Measurements from ENCODE around the gene AMDHD2.

Gene AMDHD2

DNA sequence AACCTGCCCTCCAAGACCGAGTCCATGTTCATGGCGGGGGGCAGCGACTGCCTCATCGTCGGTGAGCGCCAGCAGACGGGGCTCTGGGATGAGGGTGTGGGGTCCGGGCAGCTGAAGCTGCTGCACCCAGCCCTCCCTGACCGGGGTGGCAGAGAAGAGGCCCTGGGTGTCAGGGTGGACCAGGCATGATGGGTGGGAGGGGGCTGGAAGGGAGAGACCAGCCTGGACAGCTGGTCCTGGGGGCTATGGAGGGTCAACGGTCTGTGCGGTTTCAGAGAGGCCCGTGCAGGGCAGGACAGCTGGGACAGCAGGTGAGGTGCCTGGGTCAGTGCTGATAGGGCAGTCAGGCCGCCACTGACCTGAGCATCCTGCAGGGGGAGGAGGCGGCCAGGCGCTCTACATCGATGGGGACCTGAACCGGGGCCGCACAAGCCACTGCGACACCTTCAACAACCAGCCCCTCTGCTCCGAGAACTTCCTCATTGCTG, 19.7 kb upstream of the AMDHD2 start:
- DNase-seq: no peak

DNA sequence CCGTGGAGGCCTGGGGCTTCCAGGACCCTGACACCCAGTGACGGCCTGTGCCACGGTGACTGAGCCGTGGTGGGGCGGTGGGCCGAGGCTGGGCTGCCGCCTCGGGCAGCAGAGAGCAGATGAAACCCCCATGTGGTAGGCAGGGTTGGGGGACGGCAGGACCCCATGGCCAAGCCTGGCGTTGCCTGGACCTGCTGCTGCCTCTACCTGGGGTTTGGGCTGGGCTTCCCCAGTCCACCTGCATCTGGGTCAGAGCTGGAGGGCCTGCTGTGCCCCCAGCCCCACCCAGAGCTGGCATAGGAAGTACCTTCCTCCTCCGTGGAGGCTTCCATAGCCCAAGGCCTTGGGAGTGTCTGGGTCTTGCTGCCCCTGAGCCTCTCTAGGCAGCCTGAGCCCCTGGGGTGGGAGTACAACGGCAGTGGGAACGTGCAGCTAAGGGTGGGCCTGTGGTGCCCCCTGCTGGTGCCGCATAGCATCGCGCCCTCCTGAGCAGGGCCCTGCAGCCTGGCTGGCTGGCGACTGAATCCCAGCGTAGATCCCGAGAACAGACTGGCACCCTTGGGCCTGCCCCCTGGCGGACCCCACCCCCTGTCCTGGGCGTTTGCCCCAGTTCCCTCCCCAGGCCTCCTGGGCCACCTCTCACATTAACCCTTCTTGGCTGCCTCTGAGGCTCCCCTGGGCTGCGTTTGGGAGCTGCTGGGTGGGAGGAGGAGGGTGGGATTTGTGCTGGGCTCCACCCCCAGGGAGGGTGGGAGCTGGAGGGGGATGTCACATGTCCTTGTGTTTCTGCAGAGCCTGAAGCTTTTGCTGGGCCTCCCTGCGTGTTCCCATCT, 19.0 kb upstream of the AMDHD2 start:
- peak; percentile 78 for DNase-seq

DNA sequence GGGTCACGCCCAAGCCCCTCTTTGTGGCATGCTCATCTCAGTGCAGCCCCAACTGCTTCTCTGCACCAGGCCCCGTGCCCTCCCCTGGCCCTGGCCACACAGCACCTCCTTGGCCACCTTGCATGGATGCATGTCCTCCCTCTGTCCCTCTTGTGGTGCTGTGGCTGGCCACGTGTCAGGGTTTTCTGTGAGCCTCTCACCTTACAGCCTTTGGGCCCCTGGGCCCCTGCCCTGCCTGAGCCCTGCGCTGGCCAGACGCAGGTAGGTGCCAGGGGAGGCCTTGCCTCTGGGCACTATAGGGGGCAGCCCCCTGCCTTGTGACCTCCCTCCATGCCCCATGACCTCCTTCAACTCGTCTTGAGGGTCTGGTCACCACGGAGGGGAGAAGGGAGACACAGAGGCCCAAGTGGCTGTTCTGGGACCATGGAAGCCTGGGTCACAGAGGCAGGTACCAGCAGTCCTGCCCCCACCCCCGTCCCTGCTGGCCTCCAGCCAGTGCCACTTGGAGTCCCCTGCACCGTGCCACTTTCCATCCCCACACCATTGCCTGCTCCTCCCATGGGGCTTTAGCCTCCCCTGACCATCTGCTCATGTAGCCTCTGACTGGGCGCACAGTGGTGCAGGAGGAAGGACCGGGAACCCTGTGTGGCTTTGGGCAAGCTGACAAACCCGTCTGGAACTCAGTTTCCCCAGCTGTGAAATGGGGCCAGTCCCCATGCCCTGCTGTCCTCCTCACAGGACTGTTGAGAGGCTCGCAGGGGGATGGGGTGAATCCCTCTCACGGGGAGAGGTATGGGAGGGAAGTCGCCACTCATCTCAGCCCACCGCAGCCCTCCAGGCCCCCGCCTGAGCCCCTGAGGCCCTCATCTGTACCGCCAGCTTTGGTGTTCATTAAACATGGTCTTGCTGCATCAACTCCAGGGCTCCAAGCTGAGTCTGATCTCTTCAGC, 17.9 kb upstream of the AMDHD2 start:
- DNase-seq: no peak

DNA sequence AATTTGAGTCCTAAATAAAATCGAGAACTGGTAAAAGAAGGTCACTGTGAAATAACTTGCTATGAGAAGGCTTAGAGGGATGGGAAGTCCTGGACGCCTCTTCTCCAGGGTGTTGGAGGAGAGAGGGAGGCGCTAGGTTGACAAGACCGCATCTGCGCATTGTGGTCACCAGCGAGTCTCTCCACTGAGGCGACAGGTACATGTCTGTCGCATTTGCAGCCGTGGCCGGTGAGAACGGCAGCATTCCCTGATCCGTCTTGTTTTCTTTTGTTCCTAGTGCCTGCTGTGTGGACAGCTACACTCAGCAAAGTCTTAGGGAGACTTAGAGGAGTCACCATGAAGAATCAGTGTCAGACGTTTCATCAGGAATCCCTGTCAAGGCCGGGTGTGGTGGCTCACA, 14.5 kb upstream of the AMDHD2 start:
- no peak for DNase-seq

DNA sequence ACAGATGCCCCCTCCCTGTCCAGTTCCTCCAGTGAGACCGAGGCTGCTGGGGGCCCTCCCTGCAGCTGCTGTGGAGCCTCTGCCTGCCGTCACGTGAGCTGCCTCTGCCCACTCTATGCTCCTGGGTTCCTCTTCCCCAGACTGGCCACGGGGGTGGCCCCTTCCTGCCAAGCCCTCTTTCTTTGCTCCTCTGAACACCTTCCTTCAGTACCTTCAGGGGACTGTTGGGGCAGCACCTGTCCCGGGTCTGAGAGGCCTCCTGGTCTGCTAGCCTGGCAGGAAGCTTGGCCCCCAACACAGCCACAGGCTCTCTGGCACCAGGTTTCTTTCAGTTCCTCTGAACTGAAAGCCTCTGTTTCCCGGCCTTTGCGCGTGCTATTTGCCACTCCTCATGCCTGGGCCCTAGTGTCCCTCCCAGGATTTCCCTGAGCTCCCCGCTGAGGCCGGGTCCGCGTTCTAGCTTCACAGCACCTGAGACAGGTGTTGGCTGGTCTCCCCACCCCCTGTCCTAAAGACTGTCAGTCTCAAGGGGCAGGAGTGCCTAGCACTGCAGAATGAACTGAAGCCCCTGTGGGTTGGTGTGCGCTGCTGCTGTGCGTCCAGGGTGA, 13.0 kb upstream of the AMDHD2 start:
- no peak for DNase-seq

DNA sequence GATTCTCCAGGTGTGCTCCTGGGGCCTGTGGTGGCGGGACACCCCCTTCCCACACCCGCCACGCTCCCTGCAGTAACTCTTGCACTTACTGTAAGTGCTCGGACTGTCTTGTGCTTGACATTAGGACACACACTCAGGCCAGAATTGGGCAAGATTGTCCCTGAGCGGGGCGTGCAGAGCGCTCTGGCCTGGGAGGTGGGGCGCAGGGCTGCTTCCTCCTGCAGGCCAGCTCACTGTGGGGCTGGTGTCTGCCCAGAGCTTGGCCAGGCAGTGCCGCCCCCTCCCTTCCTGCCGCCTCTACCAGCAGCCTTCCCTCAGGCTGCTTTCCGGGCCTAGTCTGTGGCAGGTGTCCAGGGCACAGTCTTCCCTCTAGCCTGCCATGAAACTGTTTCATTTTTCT, 12.5 kb upstream of the AMDHD2 start:
- DNase-seq: no peak

DNA sequence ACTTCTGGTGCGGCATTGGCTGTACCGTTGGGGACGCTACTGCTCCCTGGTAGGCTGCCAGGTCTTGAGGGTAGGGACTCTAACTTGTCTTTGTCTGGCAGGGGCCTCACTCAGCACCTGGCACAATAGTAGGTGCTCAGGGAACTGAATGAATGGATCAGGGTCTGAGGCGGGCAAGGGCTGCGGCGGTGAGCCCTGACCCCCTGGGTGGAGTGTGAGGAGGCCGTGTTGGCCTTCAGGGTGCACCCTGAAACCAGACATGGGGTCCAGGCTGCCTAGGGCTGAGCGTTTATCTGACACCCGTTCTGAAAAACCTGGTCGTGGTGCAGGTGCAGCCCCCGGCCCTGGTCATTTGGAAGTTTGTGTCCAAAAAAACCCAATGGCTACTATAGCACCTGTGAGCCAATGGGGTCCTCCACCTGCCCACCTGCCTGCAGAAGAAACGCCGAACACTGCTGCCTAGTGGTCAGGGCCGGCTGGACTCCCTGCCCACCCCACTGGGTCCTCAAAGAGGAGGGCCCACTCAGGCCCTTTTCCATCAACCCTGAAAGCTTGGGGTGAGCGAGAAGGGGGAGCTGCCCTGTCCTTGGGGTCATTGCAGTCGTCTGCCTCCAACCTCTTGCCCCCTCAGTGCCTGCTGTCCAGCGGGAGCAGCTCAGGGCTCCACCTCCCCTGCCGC, 11.3 kb upstream of the AMDHD2 start:
- DNase-seq: no peak

DNA sequence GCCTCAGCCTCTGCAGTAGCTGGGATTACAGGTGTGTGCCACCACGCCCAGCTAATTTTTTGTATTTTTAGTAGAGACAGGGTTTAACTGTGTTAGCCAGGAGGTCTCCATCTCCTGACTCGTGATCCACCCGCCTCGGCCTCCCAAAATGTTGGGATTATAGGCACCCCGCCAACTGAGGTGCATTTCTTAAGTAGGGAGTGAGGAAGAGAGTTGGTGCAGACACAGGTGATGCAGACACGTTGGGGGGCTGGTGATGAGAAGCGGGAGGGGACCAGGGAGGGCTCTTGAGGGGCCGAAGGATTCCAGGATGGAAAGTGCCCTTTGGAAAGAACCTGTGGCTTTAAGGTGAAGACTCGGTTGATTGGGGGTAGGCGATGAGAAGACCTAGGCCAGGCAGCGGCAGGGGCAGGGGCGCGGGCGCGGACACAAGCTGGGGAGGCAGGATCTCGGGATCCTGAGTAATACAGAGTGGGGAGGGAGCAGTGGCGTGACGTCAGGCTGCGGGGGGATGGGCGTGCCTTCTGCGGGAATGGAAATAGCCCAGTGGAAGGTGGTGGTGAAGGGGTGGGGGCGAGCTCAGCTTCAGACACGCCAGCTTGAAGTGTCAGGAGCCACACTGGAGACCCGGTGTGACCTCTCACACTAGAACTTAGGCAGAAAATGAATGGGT, 8.9 kb upstream of the AMDHD2 start:
- no peak for DNase-seq

DNA sequence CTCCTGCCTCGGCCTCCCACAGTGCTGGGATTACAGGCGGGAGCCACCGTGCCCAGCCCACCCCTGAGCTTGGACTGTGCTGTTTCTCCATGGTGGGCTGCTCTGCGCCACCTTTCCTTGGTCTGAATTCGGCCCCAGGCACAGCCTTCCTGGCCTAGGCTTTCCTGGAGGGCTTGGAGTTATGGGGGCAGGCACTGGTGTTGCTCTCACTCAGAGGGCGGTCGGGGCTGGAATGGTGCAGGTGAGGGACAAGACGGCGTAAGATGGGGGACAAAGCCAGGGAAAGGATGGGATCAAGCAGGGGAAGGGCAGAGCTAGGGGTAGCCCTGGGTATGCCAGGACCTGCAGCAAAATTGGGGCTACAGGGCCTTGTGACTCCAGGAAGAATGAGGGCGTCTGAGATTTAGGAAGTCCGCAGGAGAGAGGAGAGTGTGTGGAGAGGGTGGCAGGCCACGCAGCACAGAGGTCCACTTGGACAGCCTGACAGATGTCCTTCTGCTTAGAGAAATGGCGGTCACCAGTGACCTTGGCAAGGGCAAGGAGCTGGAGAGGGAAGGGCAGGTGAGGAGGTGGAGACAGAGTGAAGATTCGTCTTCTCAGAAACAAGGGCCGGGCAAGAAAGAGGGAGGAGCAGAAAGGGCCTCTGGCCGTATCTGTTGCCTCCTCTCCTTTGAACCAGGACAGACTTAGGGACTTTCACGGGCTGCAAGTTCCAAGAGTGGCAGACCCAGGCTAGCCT, 8.0 kb upstream of the AMDHD2 start:
- DNase-seq: no peak

DNA sequence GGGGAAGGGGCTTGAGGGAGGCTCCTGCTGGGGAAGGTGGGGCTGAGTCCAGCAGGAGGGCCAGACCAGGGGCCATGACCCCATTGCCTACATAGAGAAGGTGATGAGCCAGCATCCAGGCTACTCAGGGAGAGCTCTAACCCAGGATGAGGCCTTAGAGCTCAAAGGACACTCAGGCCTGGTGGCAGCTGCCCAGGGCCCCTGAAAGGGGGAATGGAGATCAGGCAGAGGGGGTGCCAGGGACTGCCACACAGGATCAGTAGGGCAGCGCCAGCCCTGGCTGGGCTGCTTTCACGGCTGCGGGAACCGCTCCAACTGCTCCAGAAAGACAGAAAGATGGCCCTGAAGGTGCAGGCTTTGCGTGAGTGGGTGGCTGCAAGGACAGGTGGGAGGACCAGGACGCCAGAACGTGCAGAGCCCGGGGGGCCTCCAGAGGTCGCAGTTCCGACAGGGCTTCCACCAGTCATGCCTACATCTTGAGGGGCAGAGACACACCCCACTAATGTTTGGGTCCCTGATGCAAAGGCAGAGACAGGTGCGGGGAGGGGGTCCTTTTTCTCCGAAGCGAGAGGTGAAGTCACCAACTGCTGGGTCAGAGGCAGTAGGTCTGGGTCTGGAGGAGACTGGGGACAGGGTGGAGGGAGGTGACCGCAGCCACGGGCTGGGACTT, 7.3 kb upstream of the AMDHD2 start:
- DNase-seq: no peak

DNA sequence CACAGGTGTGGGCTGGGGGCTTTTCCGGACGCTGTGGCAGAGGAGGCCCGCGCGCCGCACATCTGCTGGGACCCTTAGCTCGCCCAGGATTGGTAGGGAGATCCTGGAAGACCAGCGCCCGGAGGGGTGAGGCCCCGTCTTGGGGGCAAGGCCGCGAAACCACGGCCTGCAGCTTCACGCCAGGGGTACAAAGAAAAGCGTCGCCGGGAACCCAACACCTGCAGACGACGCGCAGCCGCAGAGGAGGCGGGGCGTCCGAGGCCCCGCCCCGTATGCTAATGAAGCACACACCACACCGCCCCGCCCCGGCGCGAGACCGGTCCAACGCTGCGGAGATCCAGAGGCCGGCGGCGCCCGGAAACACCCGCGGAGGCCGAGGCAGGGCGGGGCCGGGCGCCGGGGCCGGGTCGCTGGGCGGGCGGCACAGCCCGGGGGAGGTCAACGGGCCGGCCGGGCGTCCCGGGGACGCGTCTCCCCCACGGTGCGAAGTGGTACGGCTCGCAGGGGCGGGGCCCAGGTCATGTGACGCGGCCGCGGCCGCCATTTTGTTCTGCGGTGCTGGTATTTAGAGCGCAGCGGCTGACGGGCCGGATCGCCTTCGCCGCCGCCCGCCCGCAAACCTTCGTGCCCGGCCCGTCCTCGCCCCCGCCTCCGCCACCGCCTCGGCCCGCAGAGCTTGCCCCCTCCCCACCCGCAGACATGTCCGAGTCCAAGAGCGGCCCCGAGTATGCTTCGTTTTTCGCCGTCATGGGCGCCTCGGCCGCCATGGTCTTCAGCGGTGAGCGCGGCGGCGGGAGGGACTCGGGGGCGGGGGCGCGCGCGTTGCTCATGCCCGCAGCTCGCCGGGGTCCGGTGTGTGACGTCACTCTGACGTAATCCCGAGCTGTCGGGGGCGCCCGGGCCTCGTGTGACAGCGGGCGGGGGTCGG, 6.5 kb upstream of the AMDHD2 start, which contains the start of gene ATP6V0C:
ATP6V0C (plus strand) TSS at position 548 of the 928 bp plus-strand sequence; CDS start at position 700, 152 bp downstream.
- DNase-seq: peak; percentile 88

DNA sequence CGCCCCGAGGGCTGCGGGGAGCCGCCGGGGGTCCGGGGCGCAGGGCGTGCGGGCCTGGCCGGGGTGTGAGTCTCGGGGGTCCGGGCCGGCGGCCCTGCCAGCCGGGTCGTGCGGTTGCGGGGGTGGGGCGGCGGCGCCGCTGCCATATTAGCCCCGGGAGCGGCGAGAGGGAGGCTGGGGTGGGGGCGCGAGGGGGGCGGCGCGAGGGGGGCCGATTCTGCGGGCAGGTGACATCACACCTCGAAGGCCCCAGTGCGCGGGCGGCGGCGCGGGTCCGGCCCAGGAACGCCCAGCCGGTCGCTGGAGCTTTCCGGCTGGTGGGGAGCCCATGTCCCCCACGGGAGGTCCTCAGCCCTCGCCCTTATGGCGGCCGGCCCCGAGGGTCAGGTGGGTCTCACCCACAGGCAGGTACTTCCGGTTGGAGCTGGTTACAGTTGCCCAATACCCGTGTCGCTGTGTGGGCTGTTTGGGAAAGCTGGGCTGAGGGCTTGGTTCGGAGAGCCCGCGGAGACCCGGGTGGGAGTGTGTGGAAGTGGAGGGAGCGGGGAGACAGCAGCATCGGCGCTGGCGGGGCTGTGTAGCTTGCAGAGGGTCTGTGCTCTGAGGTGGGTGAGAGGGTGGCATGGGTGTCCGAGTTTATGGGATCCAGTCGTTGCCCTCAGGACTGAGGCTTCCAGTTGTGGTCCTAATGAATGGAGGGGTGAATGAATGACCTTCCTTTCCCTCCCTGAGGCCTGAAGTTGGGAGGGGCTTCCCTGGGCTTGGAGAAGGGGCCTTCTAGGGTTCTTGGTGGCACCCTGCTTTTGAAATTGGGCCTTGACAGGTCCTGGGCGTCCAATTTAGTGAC, 5.6 kb upstream of the AMDHD2 start:
- peak; percentile 26 for DNase-seq

DNA sequence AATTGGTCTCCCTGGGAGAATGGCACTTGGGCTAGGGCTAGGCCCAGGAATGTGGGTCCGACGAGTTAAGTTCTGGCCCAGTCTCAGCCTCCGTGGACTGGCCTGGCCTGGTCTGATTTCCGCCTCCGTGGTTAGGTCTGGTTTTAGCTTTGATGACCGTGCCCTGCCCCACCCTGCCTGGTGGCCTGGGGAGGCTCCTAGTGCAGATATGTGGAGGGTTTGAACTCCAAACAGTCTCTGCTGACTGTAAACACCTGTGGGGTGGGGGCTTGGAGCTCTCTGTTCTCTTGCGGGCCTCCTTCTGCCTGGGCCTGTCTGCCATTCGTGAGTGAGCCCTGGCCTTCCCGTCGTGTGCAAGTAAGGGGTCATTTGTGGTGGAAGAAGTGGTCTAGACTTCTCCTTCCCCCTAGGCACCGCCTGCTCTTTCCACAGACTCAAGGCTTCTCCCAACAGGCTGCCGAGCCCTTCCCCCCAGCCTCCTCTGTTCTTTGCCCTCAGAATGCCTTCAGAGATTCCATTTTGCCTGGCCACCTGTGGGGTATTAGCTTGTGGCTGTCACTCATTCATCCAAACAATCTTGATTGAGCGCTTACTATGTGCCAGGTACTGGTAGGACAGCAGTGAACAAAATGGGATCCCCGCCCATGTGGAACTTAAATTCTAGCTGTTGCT, 4.9 kb upstream of the AMDHD2 start:
- no peak for DNase-seq

DNA sequence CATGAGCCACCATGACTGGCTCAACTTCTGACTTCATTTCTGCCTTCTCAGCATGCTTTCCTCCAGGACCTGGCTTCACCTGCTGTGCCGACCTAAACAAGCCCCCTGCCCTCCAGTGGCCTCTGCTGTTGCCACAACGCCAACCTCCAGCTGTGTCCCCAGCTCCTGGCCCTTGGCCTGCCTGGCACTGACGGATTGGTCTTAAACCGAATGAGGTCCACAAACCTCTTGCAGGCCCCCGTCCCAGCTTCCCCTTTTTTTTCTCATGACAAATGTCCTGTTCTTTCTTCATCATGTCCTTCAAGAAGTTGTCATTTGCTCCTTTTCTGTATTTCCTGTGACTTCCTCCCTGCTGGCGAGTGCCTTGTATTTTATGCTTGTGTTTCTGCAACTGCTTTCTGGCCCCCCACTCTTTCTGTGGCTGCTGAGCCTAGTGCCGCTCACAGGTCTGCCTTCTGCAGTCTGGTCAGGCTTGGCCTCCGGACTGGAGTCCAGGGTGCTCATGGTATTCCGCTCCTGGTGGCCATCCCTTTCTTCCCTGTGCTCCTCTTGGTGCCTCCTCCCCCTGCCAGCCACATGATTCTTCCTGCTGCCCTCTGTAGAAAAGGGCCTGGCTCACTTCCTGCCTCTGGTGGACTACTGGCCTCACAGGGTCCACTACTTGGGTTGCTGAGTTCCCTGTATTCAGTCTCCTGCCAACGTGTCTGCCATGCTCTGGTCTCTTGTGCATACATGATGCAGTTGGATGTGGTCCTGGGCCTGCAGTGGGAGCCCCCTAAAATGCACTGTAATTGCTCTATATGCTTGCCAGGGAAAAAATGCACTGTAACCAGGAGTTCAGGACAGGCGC, 3.6 kb upstream of the AMDHD2 start:
- DNase-seq: no peak

DNA sequence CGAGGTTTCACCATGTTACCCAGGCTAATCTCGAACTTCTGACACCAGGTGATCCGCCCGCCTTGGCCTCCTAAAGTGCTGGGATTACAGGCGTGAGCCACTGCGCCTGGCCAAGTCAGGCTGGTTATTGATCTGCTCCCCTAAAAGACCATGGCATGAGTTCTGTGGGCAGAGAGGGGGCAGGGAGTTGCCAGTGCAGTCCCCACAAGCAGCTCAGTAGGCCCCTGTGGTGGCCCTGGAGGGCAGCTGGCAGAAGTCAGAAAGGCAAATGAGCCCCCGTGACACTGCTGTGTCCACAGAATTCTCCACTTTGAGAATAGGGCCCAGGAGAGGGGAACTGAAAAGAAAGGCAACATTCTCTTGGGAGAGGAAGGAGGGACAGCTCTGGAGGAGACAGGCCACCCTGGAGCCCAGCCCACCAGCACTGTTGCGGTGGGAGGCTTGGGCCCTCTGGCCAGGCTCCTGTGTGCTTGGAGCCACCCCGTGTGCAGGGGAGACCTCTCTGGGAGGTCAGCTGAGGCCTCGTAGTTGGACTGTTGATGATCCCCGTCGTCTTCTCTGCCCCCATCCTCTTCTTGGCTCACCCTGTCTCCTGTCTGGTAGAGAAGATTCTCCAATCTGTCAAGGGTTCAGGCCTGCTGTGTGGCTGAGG, 2.1 kb upstream of the AMDHD2 start:
- no peak for DNase-seq
